Parathyroid adenoma (tissue), 2 donors: ENCODE results near the gene CYB5RL.
"Not testable (repeated sequence)": the region's sequence is repeated elsewhere in the genome, so short reads cannot be mapped to it uniquely, and the experiment has no call there.

Experiments
- H2AFZ ChIP-seq: fragments of 300-600 bp; sonication (generic); one replicate; pipeline ENCODE4 v1.7.0; 2017; ENCODE audit warnings: antibody characterized with exemption, mild to moderate bottlenecking
- H3K27ac ChIP-seq: fragments of 300-600 bp; sonication (generic); one replicate; pipeline ENCODE4 v1.7.0; 2017
- H3K27me3 ChIP-seq: fragments of 300-600 bp; sonication (generic); one replicate; pipeline ENCODE4 v1.7.0; 2017; ENCODE audit warnings: low read length; ENCODE audit not compliant: control insufficient read depth, insufficient read depth
- H3K36me3 ChIP-seq: fragments of 300-600 bp; sonication (generic); one replicate; pipeline ENCODE4 v1.7.0; 2017; ENCODE audit warnings: low read length; ENCODE audit not compliant: control insufficient read depth, insufficient read depth
- H3K4me1 ChIP-seq: fragments of 300-600 bp; sonication (generic); one replicate; pipeline ENCODE4 v1.7.0; 2017; ENCODE audit warnings: control low read depth
- H3K4me2 ChIP-seq: fragments of 300-600 bp; sonication (generic); one replicate; pipeline ENCODE4 v1.7.0; 2017; ENCODE audit warnings: low read length
- H3K4me3 ChIP-seq: fragments of 300-600 bp; sonication (generic); one replicate; pipeline ENCODE4 v1.7.0; 2017; ENCODE audit warnings: low read depth, low read length
- H3K79me2 ChIP-seq: fragments of 300-600 bp; sonication (generic); one replicate; pipeline ENCODE4 v1.7.0; 2017; ENCODE audit warnings: control low read depth
- H3K9ac ChIP-seq: fragments of 300-600 bp; sonication (generic); one replicate; pipeline ENCODE4 v1.7.0; 2017; ENCODE audit warnings: mild to moderate bottlenecking
- H3K9me3 ChIP-seq: fragments of 300-600 bp; sonication (generic); one replicate; pipeline ENCODE4 v1.7.0; 2017; ENCODE audit warnings: low read length; ENCODE audit not compliant: control insufficient read depth
- TF ChIP-seq, protein P1 (sequence below): fragments of 300-600 bp; sonication (generic); IDR thresholded peaks from one replicate; pipeline ENCODE4 v1.7.0; 2017; ENCODE audit warnings: antibody characterized with exemption, mild to moderate bottlenecking
- donor health status: primary hyperparathyroidism.

The CYB5RL gene

GRCh38 chr1:54239631-54240031 lies 39.8 kb upstream of the CYB5RL start:
- Histone ChIP-seq H3K4me1 (no peaks in the 10 kb centered on the region), H3K9ac (no peak overlapping the region), H3K36me3 (no peaks in the 10 kb centered on the region), H3K9me3 (no peaks in the 10 kb centered on the region), H3K4me2 (no peak overlapping the region), H3K27me3 (no peaks in the 10 kb centered on the region), H3K79me2 (no peaks in the 10 kb centered on the region), H2AFZ (no peak overlapping the region), H3K4me3 (no peak overlapping the region), H3K27ac (no peak overlapping the region)
- TF ChIP-seq, protein P1, sequence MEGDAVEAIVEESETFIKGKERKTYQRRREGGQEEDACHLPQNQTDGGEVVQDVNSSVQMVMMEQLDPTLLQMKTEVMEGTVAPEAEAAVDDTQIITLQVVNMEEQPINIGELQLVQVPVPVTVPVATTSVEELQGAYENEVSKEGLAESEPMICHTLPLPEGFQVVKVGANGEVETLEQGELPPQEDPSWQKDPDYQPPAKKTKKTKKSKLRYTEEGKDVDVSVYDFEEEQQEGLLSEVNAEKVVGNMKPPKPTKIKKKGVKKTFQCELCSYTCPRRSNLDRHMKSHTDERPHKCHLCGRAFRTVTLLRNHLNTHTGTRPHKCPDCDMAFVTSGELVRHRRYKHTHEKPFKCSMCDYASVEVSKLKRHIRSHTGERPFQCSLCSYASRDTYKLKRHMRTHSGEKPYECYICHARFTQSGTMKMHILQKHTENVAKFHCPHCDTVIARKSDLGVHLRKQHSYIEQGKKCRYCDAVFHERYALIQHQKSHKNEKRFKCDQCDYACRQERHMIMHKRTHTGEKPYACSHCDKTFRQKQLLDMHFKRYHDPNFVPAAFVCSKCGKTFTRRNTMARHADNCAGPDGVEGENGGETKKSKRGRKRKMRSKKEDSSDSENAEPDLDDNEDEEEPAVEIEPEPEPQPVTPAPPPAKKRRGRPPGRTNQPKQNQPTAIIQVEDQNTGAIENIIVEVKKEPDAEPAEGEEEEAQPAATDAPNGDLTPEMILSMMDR, result no peak

GRCh38 chr1:54239035-54239383 lies 39.2 kb upstream of the CYB5RL start:
- H3K9me3 ChIP-seq, result no peaks in the 10 kb centered on the region
- no peaks in the 10 kb centered on the region for H3K27me3 ChIP-seq
- H3K27ac ChIP-seq, result no peak overlapping the region
- H3K36me3 ChIP-seq, result no peaks in the 10 kb centered on the region
- no peak overlapping the region for H3K9ac ChIP-seq
- H3K4me3 ChIP-seq, result no peak overlapping the region
- no peak overlapping the region for H2AFZ ChIP-seq
- no peaks in the 10 kb centered on the region for H3K4me1 ChIP-seq
- H3K4me2 ChIP-seq, result no peak overlapping the region
- H3K79me2 ChIP-seq, result no peaks in the 10 kb centered on the region
- TF ChIP-seq, protein P1, result no peak

DNA sequence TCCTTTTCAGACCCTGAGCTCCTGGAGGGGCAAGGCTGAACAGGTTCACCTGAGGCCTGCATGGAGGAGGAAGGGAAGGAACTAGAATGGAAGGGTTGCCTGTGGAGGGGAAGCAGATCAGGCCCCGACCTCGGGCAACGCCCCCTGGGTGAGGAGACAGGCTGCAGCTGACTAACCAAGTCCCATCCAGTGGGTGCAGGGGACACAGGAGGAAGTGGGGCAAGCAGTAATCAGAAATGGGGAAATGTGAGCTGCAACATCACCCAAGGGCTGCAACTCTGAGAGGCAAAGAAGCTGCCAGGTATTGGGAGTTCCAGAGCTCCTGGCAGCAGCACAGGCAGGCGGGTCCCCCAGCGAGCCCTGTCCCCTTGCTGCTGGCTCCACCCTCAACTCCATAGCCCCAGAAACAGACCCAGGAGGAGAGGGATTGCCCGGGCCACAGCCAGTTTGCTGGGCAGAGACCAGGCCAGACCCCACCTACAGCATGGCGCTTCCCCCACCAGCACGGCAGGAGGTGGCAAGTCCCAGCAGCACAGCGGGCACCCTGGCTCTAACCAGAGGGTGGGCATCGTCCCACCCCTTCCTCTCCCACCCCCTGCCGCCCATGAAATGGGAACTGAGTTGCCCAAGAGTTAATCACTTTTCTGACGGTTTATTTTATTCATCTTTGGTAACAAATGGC lies 38.7 kb upstream of the CYB5RL start:
- TF ChIP-seq, protein P1, result no peak
- no peak overlapping the region for H3K27ac ChIP-seq
- H2AFZ ChIP-seq, result no peak overlapping the region

GRCh38 chr1:54237586-54237985 lies 37.8 kb upstream of the CYB5RL start:
- Histone ChIP-seq H3K9ac (no peak overlapping the region), H3K27ac (no peak overlapping the region), H3K79me2 (no peaks in the 10 kb centered on the region), H3K9me3 (no peaks in the 10 kb centered on the region), H3K36me3 (no peaks in the 10 kb centered on the region), H3K4me3 (no peak overlapping the region), H3K27me3 (no peaks in the 10 kb centered on the region), H3K4me1 (no peaks in the 10 kb centered on the region), H3K4me2 (no peak overlapping the region), H2AFZ (no peak overlapping the region)
- TF ChIP-seq, protein P1, result no peak

More for the DNA sequence above, 38.7 kb upstream of the CYB5RL start:
- H3K27me3 ChIP-seq, result no peaks in the 10 kb centered on the region
- H3K9me3 ChIP-seq, result no peaks in the 10 kb centered on the region
- no peaks in the 10 kb centered on the region for H3K79me2 ChIP-seq
- H3K4me1 ChIP-seq, result no peaks in the 10 kb centered on the region
- H3K4me2 ChIP-seq, result no peak overlapping the region
- no peak overlapping the region for H3K4me3 ChIP-seq
- no peaks in the 10 kb centered on the region for H3K36me3 ChIP-seq
- H3K9ac ChIP-seq, result no peak overlapping the region

DNA sequence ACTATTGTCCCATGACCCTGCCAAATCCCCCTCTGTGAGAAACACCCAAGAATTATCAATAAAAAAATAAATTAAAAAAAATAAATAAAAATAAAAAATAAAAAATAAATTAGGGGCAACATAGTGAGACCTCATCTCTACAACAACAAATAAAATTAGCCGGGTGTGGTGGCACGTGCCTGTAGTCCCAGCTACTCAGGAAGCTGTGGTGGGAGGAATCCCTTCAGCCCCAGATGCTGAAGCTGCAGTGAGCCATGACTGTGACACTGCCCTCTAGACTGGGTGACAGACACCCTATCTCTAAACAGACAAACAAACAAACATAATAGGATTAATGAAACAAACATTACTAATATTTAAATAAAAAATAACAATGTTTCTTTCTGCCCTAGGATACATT lies 34.5 kb upstream of the CYB5RL start:
- Histone ChIP-seq H3K4me1 (peaks cover 3% of the 10 kb centered on the region), H3K36me3 (no peaks in the 10 kb centered on the region), H3K79me2 (no peaks in the 10 kb centered on the region), H3K9me3 (no peaks in the 10 kb centered on the region), H3K27me3 (no peaks in the 10 kb centered on the region), H2AFZ (no peak overlapping the region), H3K4me2 (no peak overlapping the region), H3K27ac (no peak overlapping the region), H3K9ac (no peak overlapping the region), H3K4me3 (no peak overlapping the region)
- TF ChIP-seq, protein P1, result no peak

DNA sequence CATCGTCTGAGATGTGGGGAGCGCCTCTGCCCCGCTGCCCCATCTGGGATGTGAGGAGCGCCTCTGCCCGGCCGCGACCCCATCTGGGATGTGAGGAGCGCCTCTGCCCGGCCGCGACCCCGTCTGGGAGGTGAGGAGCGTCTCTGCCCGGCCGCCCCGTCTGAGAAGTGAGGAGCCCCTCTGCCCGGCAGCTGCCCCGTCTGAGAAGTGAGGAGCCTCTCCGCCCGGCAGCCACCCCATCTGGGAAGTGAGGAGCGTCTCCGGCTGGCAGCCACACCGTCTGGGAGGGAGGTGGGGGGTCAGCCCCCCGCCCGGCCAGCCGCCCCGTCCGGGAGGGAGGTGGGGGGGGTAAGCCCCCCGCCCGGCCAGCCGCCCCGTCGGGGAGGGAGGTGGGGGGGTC lies 33.4 kb upstream of the CYB5RL start:
- not testable (repeated sequence) for H3K4me1 ChIP-seq, H3K9ac ChIP-seq, H3K9me3 ChIP-seq, H3K4me2 ChIP-seq, H3K27ac ChIP-seq, H3K4me3 ChIP-seq, H3K27me3 ChIP-seq, H2AFZ ChIP-seq, H3K79me2 ChIP-seq, H3K36me3 ChIP-seq
